BLaER1 (cell line): ENCODE results near the gene MAML3.

Experiments
- H3K27ac ChIP-seq: shearing (Covaris generic); formaldehyde crosslinking; 2 replicates; pipeline ENCODE4 v1.8.1; 2022
- H3K27me3 ChIP-seq: shearing (Covaris generic); formaldehyde crosslinking; 2 replicates; pipeline ENCODE4 v1.8.1; 2022
- H3K36me3 ChIP-seq: shearing (Covaris generic); formaldehyde crosslinking; 2 replicates; pipeline ENCODE4 v1.8.1; 2022
- H3K4me1 ChIP-seq: shearing (Covaris generic); formaldehyde crosslinking; 2 replicates; pipeline ENCODE4 v1.8.1; 2022
- H3K4me2 ChIP-seq: shearing (Covaris generic); formaldehyde crosslinking; 2 replicates; pipeline ENCODE4 v1.8.1; 2022
- H3K4me3 ChIP-seq: shearing (Covaris generic); formaldehyde crosslinking; 2 replicates; pipeline ENCODE4 v1.8.1; 2022
- H3K9ac ChIP-seq: shearing (Covaris generic); formaldehyde crosslinking; 2 replicates; pipeline ENCODE4 v1.8.1; 2022
- H3K9me3 ChIP-seq: shearing (Covaris generic); formaldehyde crosslinking; 2 replicates; pipeline ENCODE4 v1.8.1; 2022
- H4K20me1 ChIP-seq: shearing (Covaris generic); formaldehyde crosslinking; 2 replicates; pipeline ENCODE4 v1.8.1; 2022
- Cebpa-rat ChIP-seq: shearing (Covaris generic); IDR thresholded peaks from 2 replicates; pipeline ENCODE4 v1.8.1; 2022

The MAML3 gene

GRCh38 chr4:139816856-139817255 lies 337.1 kb downstream of the MAML3 start:
- Histone ChIP-seq H3K9me3 (peaks cover 10% of the 10 kb centered on the region), H3K4me1 (peaks cover 60% of the 10 kb centered on the region), H3K27ac (peak overlapping the region; percentile 83), H3K36me3 (peaks cover 13% of the 10 kb centered on the region), H3K27me3 (no peaks in the 10 kb centered on the region), H3K4me2 (peak overlapping the region; percentile 93), H3K9ac (no peak overlapping the region), H3K4me3 (no peak overlapping the region; the same call in 1 of the 2 replicates), H4K20me1 (no peaks in the 10 kb centered on the region)
- no peak for TF ChIP-seq Cebpa-rat

- H3K27me3 ChIP-seq: no peaks in the 10 kb centered on the region
- H4K20me1 ChIP-seq: no peaks in the 10 kb centered on the region
- TF ChIP-seq Cebpa-rat: no peak
- peaks cover 60% of the 10 kb centered on the region for H3K4me1 ChIP-seq
- H3K9me3 ChIP-seq: peaks cover 11% of the 10 kb centered on the region
- H3K36me3 ChIP-seq: peaks cover 13% of the 10 kb centered on the region
- H3K27ac ChIP-seq: peak overlapping the region; percentile 83
- peak overlapping the region; percentile 93 for H3K4me2 ChIP-seq
- H3K4me3 ChIP-seq: peak overlapping the region; percentile 61
- H3K9ac ChIP-seq: peak overlapping the region; percentile 78
Measured at GRCh38 chr4:139815778-139816601, 338.0 kb downstream of the MAML3 start.

GRCh38 chr4:139814323-139815015 lies 339.5 kb downstream of the MAML3 start:
- peak overlapping the region; percentile 78; the same call in 1 of the 2 replicates for H3K9ac ChIP-seq
- no peak overlapping the region for H3K4me3 ChIP-seq
- no peaks in the 10 kb centered on the region for H4K20me1 ChIP-seq
- peaks cover 17% of the 10 kb centered on the region for H3K36me3 ChIP-seq
- H3K4me2 ChIP-seq: peak overlapping the region; percentile 93
- H3K4me1 ChIP-seq: peaks cover 71% of the 10 kb centered on the region
- peaks cover 17% of the 10 kb centered on the region for H3K9me3 ChIP-seq
- peak overlapping the region; percentile 83 for H3K27ac ChIP-seq
- TF ChIP-seq Cebpa-rat: no peak
- H3K27me3 ChIP-seq: no peaks in the 10 kb centered on the region

- peak overlapping the region; percentile 93 for H3K4me2 ChIP-seq
- no peak for TF ChIP-seq Cebpa-rat
- H4K20me1 ChIP-seq: peaks cover 4% of the 10 kb centered on the region; the same call in 1 of the 2 replicates
- H3K9ac ChIP-seq: no peak overlapping the region
- H3K27ac ChIP-seq: no peak overlapping the region
- no peaks in the 10 kb centered on the region for H3K27me3 ChIP-seq
- no peak overlapping the region for H3K4me3 ChIP-seq
- H3K36me3 ChIP-seq: peaks cover 17% of the 10 kb centered on the region
- H3K9me3 ChIP-seq: peaks cover 17% of the 10 kb centered on the region
- H3K4me1 ChIP-seq: peaks cover 71% of the 10 kb centered on the region
Measured at GRCh38 chr4:139813881-139814280, 340.1 kb downstream of the MAML3 start.

- peaks cover 6% of the 10 kb centered on the region; the same call in 1 of the 2 replicates for H4K20me1 ChIP-seq
- peaks cover 51% of the 10 kb centered on the region for H3K4me1 ChIP-seq
- H3K4me3 ChIP-seq: 0 out of 2 replicates have a peak overlapping the region, but pooled peaks have one; percentile 18
- no peak overlapping the region for H3K27ac ChIP-seq
- no peak for TF ChIP-seq Cebpa-rat
- H3K36me3 ChIP-seq: peaks cover 17% of the 10 kb centered on the region
- H3K9me3 ChIP-seq: peaks cover 17% of the 10 kb centered on the region
- H3K4me2 ChIP-seq: no peak overlapping the region
- no peaks in the 10 kb centered on the region for H3K27me3 ChIP-seq
- no peak overlapping the region for H3K9ac ChIP-seq
Measured at GRCh38 chr4:139810710-139811109, 343.3 kb downstream of the MAML3 start.

- Histone ChIP-seq H3K9ac (no peak overlapping the region; the same call in 1 of the 2 replicates), H3K27ac (peak overlapping the region; percentile 31), H3K4me1 (peaks cover 41% of the 10 kb centered on the region), H3K4me2 (peak overlapping the region; percentile 81), H4K20me1 (peaks cover 6% of the 10 kb centered on the region; the same call in 1 of the 2 replicates), H3K36me3 (peaks cover 17% of the 10 kb centered on the region), H3K4me3 (no peak overlapping the region), H3K9me3 (peaks cover 17% of the 10 kb centered on the region), H3K27me3 (no peaks in the 10 kb centered on the region)
- TF ChIP-seq Cebpa-rat: no peak
Measured at GRCh38 chr4:139809757-139810140, 344.2 kb downstream of the MAML3 start.

GRCh38 chr4:139808808-139809756 lies 344.9 kb downstream of the MAML3 start:
- TF ChIP-seq Cebpa-rat: no peak
- H3K4me1 ChIP-seq: peaks cover 35% of the 10 kb centered on the region
- peaks cover 17% of the 10 kb centered on the region for H3K36me3 ChIP-seq
- no peak overlapping the region for H3K4me3 ChIP-seq
- peak overlapping the region; percentile 81 for H3K4me2 ChIP-seq
- peaks cover 17% of the 10 kb centered on the region for H3K9me3 ChIP-seq
- H4K20me1 ChIP-seq: peaks cover 6% of the 10 kb centered on the region; the same call in 1 of the 2 replicates
- H3K9ac ChIP-seq: no peak overlapping the region; the same call in 1 of the 2 replicates
- H3K27ac ChIP-seq: peak overlapping the region; percentile 31
- no peaks in the 10 kb centered on the region for H3K27me3 ChIP-seq

- no peak overlapping the region for H3K27ac ChIP-seq
- peak overlapping the region; percentile 81 for H3K4me2 ChIP-seq
Measured at GRCh38 chr4:139808381-139808807, 345.6 kb downstream of the MAML3 start.

GRCh38 chr4:139807483-139807882 lies 346.5 kb downstream of the MAML3 start:
- peaks cover 43% of the 10 kb centered on the region for H3K4me1 ChIP-seq
- no peak overlapping the region for H3K4me3 ChIP-seq
- TF ChIP-seq Cebpa-rat: no peak
- H3K27me3 ChIP-seq: no peaks in the 10 kb centered on the region
- H3K4me2 ChIP-seq: no peak overlapping the region
- peaks cover 17% of the 10 kb centered on the region for H3K36me3 ChIP-seq
- H3K9me3 ChIP-seq: peaks cover 17% of the 10 kb centered on the region
- no peak overlapping the region for H3K27ac ChIP-seq
- peaks cover 6% of the 10 kb centered on the region; the same call in 1 of the 2 replicates for H4K20me1 ChIP-seq
- H3K9ac ChIP-seq: no peak overlapping the region

More at GRCh38 chr4:139808381-139808807, 345.6 kb downstream of the MAML3 start:
- Histone ChIP-seq H3K27me3 (no peaks in the 10 kb centered on the region), H4K20me1 (peaks cover 6% of the 10 kb centered on the region; the same call in 1 of the 2 replicates), H3K4me3 (no peak overlapping the region), H3K4me1 (peaks cover 34% of the 10 kb centered on the region), H3K36me3 (peaks cover 17% of the 10 kb centered on the region), H3K9me3 (peaks cover 17% of the 10 kb centered on the region), H3K9ac (no peak overlapping the region; the same call in 1 of the 2 replicates)
- no peak for TF ChIP-seq Cebpa-rat
